Activated CD4-positive, alpha-beta T cell treated with anti-CD3 and anti-CD28 coated beads, Interleukin-2, amount 50 U/mL, for 1 hour (primary cell): Measurements from ENCODE around the gene GDF7.
A peak's percentile ranks its signal among the peaks of the same experiment; 100 is the strongest.

ENCODE experiments used
- DNase-seq: peaks from one replicate; pipeline ENCODE4 v3.0.0-alpha.2; 2020

Gene GDF7

DNA sequence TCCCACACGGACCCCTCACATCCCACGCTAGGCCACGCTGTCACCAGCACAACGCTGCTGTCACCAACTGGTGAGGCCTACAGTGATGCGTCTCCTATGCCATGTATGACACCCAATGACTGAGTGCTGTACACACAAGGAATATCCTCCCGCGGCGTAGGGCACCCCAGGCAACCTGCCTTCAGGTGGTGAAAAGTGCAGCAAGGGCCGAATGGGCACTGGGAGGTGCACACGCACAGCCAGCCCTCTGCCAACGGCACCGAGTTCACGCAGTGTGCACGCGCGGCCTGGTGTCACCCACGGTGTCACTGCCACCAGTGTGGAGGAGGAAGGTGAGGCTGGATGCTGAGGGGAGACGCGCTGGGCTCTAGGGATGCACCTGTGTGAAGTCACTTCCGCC is 20.5 kb upstream of the GDF7 start:
- no peak for DNase-seq

DNA sequence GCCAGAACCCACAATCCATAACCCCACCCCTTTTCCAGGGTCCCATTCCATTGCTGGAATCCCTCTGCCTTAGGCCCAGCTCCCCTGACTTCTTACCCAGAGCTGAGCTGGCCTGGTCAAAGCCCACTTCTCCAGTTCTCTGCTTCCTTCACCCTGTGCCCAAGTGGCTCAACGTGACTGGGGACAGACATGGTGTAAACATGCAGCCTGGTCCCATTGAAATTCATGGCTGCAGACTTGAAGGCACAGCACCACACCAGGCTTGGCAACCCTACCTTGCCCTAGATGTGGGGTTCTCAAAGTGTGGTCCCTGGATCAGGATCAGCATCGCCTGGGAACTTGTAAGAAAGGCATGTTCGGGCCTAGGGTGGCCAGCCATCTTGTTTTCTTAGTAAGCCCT is 19.7 kb upstream of the GDF7 start:
- no peak for DNase-seq

DNA sequence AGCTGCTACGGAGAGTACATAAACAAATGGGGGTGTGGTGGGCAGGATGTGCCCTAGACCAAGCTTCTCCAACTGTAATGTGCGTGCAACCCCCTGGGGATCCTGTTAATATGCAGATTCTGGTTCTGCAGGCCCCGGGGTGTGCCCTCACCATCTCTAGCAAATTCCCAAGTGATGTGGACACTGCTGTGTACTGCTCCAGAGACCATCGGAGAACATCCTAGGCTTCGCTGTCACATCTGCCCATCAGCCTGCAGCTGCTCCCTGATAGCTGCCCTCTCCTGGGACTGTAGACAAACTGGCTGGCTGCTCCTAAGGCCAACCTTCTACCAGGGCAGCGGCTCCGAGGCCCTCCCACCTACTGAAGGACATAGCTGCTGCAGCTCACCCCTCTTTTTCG is 19.2 kb upstream of the GDF7 start:
- DNase-seq: no peak

DNA sequence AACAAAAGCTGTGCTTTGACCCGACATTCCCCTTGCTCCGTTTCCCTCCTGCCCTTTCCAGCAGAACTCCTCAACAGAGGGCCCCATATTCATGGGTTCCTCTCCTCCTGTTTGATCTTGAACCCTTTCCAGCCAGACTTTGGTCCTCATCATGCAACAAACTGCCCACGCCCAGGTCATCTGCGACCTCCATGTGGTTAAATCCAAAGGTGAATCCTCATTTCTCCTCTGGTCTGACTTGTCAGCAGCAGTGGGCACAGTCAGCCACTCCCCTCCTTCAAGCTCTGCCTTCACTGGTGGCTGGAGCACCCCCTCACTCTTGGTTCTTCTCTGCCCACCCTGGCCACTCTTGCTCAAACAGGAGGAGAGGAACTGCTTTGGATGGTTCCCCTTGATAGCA is 18.7 kb upstream of the GDF7 start:
- no peak for DNase-seq

DNA sequence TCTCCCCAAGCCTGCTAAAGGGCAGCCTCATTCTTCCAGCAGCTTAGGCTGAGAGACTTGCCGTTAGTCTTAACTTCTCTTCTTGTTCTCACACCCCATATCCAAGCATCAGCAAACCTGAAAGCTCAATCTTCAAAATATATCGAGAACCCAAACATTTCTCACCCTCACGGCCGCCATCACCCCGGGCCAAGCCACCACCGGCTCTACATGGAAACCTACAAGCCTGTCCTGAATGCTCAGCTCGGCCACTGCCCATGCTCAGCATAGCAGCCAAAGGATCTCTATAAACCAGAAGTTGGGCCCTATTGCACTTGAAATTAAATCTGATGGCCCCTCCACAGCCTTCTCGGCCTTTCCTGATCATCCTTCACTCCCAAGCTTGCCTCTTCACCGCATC is 18.1 kb upstream of the GDF7 start:
- DNase-seq: no peak

DNA sequence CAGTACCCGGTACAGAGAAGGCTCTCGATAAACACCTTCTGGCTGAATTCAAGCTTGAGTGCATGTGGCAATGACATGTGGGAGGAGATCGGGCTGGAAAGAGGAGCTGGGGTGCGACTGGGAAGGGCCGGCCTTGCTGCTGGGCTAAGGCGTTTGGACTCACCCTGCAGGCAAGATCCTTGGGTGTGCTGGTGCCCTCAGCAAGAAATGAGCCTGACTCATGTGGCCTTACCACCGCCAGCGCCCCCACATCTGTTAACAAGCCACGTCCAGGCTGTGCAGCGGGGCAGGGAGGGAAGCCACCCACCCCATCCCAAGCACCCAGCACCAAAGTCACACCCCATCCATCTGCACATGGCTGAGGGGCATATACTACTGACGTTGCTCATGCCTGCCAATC is 17.4 kb upstream of the GDF7 start:
- DNase-seq: no peak

DNA sequence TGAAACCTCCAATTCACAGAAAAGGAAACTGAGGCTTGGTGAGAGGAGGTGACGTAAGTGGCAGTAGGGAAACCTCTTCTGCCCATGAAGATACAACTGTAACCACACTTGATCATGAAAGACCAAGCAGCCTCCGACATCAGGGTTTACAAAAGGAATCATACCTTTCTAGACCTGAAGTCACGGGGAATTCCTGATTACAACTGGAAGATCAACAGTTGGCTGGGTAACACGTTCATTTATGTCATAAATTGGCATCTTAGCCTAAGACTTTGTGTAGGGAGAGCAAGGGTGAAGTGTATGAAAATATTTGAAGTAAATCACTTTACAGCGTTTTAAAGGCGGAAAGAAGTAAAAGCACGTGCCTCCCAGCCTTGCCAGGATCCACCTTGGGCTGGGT is 17.0 kb upstream of the GDF7 start:
- DNase-seq: no peak

DNA sequence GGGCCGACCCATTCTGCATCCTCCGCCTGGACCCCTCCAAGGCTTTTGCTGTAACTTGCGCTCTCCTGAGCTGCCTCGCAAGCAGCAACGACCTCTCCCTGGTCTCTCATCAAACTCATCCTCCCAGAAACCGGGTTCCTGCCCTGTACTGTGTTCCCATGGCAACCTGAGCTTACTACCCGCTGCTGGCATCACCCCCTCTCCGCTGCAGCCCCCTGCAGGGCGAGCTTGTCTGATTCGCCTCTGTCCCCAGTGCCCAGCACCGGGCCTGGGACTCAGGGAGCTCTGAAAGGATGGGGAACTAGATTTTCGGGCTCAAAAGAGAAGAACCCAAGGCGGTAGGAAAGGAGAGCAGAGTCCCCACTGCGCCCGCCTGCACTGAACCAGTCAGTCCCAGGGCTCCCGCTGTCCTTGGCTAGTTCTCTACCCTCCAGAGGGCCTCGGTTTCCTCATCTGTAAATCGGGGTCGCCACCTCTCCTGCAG is 16.5 kb upstream of the GDF7 start:
- no peak for DNase-seq

DNA sequence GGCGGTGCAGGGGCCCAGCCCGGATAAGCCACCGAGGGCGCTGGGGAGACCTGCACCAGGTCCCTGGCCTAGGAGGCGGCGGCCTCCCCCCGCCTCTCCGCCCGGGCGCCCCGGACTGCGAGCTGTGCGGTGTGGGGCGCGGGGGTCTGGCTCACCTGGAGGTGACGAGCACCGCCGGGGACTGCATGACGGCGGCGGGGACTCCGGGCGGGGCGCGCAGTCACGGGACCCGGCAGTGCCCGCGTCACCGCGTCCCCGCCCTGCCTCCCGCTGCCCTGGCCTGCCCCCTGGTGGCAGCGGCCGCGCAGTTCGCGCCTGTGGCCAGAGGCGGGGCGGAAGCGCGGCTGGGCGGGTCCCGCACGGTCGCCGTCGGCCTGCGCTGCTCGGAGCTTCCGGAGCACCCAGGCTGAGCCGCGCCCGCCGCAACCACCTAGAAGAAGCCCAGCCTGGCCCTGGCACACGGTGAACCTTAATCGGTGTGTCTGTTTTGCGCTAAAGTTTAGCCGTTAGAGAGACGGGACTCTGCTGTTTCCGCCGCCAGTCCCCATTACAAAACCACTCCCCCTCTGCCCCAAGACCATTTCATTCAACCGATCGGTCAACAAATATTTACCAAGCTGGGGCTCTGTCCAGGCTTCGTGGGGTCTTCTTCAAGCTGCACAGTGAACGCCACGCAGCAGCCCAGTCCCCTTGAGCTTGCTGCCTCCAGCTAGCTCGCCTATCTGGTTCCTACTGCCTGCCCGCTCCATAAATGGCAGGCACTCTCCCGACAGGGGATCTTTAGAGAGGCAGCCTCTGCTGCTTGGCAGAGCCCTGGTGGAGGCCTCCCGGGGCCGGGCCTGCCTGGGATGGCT is 15.8 kb upstream of the GDF7 start, which contains the start of gene HS1BP3:
HS1BP3 (minus strand) TSS at position 222 of the 854 bp plus-strand sequence; CDS start at position 187, 35 bp downstream.
- peak; percentile 84 for DNase-seq

DNA sequence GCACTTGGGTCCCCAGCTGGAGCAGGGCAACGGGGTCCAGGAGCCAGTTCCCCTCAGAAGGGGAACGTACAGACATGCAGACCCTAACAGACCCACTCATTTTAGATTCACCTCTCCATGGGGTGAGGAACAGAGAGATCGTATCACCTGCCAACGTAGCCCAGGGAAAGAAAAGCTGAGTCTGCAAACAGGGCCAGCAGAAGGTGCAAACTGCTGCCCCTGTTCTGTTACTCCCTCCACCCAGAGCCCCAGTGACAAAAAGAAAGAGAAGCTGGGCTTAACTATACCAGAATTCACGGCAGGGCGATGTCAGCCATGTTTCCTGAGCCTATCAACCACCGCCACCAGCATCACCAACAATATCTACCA is 15.2 kb upstream of the GDF7 start:
- DNase-seq: no peak

DNA sequence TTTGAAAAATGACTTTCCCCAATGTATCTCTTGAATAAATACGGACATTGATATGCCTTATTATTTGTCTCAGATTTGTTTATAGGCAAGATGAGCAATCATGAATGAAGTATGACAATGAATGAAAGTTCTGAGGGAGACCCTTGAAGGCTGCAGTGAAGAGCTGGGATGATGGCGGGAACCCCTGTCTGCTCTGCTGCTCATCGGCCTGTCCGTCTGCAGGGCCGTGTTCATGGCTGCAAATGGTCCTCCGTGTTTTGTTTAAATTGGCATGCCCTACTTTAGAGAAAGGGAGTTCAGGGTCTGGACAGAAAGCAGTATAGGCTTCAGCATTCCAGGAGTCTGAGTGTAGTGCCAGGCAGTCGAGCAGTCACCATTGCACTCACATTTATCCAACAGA is 14.8 kb upstream of the GDF7 start:
- DNase-seq: no peak

DNA sequence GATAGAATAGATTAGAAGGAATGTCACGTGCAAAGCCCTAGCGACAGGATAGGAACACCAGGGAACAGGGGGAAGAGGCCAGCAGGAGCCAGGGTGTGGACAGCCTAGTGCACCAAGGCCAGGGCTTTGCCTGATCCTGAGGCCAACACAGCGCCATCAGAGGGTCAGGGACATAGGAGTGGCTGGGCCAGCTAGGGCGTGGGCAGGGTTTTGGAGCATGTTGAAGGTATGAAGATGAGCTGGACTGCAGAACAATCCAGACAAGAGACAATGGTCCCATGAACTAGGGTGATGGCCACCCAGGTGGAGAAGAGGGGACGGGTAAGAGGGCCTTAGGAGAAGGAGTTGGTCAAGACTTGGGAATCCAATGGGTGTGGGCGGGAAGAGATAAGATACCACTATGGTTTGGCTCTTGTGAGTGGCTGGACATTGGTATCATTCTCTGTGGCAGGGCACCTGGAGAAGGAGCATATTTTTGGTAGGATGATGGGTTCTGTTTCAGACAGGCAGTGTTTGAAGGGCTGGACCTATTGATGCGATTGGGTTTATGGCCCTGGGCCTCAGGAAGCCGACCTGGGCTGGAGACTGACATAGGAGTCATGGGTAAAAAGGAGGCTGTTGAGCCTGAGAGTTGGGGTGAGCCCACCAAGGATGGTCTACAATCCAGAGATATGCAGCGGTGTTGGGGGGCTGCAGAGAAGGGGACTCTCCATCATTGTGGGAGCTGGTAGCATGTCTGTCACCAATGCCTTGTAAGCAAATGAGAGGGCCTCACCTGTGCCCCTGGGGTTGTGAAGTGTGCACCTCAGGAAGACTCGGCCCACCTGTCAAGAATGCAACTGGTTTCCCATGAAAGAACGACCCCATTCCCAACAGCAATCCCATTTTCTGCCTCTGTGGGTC is 14.0 kb upstream of the GDF7 start:
- DNase-seq: no peak

DNA sequence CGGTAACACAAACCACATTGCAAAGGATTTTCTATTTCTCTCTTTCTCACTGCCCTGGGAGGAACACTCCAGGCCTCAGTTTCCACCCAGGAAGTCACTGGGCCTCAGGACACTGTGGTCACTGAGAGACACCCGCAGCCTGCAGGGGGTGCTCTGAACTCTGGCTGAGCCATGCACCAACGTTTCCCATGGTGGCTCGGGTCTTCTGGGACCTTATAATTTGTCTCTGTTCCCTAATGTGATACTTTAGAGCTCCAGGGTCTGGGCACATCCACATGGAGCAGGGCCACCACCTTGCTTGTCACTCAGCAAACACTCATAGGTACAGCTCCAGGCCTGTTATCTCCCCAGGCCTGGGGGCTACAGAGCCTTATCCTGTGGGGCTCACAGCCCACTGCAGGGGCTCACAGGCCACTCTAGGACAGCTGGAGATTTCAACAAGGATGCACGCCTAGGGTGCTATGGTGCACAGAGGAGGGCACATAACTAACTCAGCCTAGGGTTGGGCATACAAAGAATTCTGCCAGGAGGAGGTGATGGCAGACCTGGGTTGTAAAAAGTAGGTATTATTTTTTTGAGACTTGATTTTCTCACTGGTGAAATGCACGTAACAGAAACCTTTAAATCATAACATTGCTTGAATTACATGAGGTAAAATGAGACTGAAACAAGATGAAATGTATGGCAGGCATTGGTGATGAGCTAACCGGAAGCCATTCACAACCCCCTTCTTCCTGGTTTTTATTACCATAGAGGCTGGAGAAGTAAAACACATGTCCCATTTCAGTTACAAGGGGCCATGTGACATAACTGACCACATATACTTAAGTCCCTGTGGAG is 13.0 kb upstream of the GDF7 start:
- DNase-seq: no peak

DNA sequence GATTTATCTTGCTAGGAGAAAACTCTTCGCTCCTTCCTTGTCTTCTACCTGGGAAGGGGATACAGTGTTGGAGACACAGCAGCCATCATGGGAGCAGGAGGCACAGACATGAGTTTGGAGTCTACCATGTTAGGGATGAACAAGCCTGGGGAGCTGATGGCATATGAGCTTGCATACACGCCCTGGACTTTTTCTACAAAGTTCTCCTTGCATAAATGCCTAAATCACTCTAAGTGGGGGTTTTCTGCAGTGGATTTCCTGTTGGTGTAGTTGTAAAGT is 12.5 kb upstream of the GDF7 start:
- no peak for DNase-seq

DNA sequence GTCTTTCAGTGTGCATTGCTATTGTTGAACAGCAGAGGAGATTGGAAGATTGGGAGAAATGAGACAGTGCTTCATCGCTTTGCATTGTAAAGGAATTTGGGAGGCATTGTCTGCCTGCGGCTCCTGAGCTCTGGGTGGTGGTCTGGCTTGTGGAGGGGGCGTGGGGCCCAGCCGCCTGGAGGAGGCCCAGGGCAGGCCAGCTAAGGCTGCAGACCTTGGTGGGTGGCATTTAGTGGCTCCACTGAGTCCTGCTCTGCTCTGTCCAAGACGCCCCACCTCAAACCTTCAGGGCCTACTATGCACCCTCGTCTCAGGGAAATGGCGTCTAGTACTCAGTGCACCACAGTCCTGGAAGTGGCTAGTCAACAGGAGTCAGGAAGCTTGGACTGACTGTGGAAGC is 10.4 kb upstream of the GDF7 start:
- no peak for DNase-seq

DNA sequence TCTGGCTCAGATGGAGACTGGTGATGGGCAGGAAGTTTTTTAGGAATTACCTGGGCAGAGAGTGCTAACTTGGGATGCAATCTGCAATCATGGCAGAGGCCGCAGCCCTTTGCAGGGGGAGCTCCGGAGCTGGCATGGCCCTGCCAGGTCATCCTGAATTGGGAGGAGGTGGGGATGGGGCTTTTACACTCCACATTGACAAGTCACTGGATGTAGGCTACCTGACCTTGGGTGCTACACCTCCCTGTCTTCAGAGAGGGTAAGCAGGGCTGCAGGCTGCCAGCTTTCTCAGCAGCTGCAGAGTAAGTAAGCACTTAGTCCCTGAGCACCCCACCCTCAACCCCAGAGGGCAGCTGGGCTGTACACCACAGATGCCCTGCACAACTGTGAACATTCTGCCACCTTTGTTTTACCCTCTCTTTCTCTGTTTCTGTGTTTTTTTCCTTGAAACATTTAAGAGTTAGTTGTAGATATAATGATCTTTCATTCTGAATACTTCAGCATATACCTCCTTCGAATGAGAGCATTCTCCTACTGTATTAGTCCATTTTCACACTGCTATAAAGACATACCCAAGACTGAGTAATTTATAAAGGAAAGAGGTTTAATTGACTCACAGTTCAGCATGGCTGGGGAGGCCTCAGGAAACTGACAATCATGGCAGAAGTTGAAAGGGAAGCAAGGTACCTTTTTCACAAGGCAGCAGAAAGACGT is 9.3 kb upstream of the GDF7 start:
- no peak for DNase-seq

DNA sequence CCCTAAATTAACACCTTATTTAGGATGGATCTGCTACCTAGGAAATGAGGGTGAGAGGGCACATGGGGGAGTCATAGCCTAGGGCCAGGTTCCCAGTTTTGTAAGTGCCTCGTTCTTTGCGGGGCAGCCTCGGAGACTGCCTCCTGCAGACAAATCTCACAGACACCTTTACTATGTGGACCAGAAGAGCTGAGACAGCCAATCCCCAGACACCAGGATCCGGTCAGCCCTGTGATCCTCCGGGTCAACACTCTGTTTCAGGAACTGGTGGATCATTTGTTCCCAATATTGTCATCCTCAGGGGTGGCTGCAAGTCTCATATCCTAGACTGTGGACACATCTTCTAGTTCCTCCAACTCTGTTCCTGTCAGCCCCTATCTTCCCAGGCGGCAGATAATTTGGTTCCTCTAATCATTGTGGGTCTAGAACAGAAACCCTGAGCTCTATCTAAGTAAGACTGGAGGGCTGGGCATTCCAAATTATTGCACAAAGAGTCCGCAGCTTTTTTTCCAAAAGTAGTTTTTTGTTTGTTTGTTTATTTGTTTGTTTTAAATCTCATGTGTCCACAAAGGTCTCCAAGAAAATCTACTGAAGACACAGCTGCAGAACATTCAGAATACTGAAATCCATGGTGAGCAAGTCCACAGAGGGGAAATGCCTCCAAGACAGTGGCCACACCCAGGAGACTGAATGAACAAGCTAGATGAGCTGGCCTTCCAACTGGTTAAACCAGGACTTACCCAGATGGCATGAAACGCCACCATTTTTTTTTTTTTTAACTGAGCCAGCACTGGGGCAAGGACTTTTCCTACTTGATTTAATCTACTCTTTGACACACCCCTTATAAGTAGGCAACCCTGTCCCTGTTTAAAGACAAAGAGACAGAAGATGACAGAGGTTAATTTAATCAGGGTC is 6.2 kb upstream of the GDF7 start:
- no peak for DNase-seq

DNA sequence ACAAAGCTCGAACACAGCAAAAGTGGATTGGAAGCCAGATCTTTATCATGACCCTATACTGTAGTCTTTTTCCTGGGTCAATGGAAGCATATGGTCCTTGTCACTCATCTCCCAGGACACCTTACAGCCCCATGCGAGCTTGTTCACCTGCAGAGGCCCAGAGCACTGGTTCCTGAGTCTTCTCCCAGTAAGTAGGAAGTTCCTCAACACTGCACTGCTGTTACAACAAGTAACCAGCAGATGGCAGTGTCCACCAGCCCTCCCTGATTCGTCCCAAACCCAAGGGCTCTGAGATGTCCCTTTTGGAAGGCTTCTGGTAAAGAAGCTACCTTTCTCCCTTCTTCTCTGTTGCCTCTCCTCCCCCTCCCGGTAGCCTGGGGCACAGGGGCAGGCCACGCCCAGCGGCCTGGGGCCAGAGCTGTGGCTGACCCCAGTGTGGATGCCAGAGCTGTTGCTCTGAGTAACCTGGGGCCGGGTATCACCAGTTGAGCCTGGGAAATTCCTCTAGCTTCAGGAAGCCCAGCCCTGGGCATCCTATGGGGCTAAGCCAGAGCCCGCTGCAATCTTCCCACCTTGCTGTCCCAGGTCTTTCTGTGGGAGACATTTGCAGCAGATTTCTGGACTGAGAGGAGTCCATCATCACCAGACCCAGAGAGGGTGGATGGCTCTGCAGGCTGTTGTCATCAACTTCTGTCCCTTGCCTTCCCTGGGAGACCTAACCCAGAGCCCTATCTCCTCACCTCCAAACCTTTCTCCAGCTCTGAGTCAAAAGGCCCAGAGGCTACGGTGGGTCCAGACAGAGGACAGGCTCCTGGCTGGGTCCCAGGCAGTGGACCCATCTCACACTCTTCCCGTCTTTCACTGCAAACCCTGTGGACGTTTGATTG is 5.3 kb upstream of the GDF7 start:
- peak; percentile 57 for DNase-seq

DNA sequence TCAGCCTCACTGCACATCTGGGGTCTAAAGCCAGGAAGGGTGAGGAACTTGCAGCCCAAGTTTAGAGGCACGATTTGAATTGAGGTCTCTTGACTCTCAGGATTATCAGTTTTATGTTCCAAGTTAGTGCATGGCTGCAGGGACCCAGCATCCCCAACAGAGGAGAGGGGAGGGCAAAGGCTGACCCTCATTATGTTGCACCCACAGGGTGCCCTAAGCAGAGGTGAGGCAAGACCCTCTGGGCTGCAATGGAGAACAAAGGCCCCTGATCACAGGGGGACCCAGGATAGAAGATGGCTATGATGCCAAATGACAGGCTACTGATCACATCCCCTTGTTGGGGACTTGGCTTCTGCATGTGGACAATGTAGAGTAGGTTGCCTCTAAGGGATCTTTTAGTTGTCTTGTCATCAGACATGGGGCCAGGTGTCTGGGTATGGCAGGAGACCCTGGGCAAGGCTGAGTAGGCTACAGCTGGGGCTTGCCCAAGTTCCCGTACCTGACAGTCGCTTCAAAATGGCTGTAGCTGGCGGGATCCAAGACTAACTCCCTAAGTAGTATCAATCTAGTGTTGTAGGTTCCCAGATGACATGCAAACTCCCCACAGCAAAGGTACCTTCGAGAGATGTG is 4.5 kb upstream of the GDF7 start:
- no peak for DNase-seq
